HT1080 (cell line): ENCODE data around the gene HDGF. TPM values are rescaled to one million over a fixed set of nuclear protein-coding genes. Genes with fewer than 3 reads are reported as not detected.

Source experiments
- DNase-seq: peaks from one replicate; pipeline ENCODE4 v3.0.0-alpha.2; 2015; ENCODE audit warnings: low read depth
- total RNA-seq: library from RNA; depleted of rRNA; stranded (reverse); fragments of >200 nt; shearing (Covaris generic); gene quantifications from 2 replicates; pipeline ENCODE4 v1.2.3, GENCODE V29; 2014

HDGF gene
- total RNA-seq, 1 experiment from 2014 or later, result 576 TPM

- DNase-seq, result peak; percentile 93
Measured at GRCh38 chr1:156725683-156726280, 25.7 kb downstream of the HDGF start.

GRCh38 chr1:156721535-156721934 lies 29.9 kb downstream of the HDGF start:
- no peak for DNase-seq

GRCh38 chr1:156721131-156721530 lies 30.3 kb downstream of the HDGF start:
- DNase-seq, result no peak

- DNase-seq, result no peak
Measured at GRCh38 chr1:156717351-156717750, 34.1 kb downstream of the HDGF start.

- DNase-seq, result no peak
Measured at GRCh38 chr1:156714830-156715229, 36.6 kb downstream of the HDGF start.

GRCh38 chr1:156712626-156713025 lies 38.8 kb downstream of the HDGF start:
- no peak for DNase-seq

- DNase-seq, result no peak
Measured at GRCh38 chr1:156711011-156711817, 40.3 kb downstream of the HDGF start.

GRCh38 chr1:156709757-156710489 lies 41.6 kb downstream of the HDGF start:
- peak; percentile 76 for DNase-seq

- no peak for DNase-seq
Measured at GRCh38 chr1:156709031-156709430, 42.4 kb downstream of the HDGF start.

- no peak for DNase-seq
Measured at GRCh38 chr1:156708218-156708661, 43.2 kb downstream of the HDGF start.

- DNase-seq, result no peak
Measured at GRCh38 chr1:156707417-156708217, 43.9 kb downstream of the HDGF start.

GRCh38 chr1:156706657-156707416 lies 44.6 kb downstream of the HDGF start:
- no peak for DNase-seq

GRCh38 chr1:156705918-156706656 lies 45.4 kb downstream of the HDGF start:
- peak; percentile 37 for DNase-seq

- DNase-seq, result no peak
Measured at GRCh38 chr1:156705321-156705917, 46.1 kb downstream of the HDGF start, which contains the start of gene CRABP2. Gene CRABP2, minus strand, starts transcription at chr1:156705583. Its CDS starts 137 bp downstream, at chr1:156705446.

GRCh38 chr1:156704930-156705320 lies 46.5 kb downstream of the HDGF start:
- peak; percentile 79 for DNase-seq

GRCh38 chr1:156704166-156704711 lies 47.2 kb downstream of the HDGF start:
- no peak for DNase-seq

- no peak for DNase-seq
Measured at GRCh38 chr1:156703741-156704140, 47.7 kb downstream of the HDGF start.

- no peak for DNase-seq
Measured at GRCh38 chr1:156703336-156703735, 48.1 kb downstream of the HDGF start.
